ENCODE data around the gene DHX34. TPM values are rescaled to one million over a fixed set of nuclear protein-coding genes. Genes with fewer than 3 reads are reported as not detected.

DHX34 gene
- total RNA-seq, 1 experiment from 2014 or later = 23.0 TPM

- BruUV-seq (replicated peaks) = no TSS peak
These were observed 33.8 kb upstream of the DHX34 start for GRCh38 chr19:47315125-47315821.

GRCh38 chr19:47316513-47316912 lies 32.6 kb upstream of the DHX34 start:
- H3F3A ChIP-seq (ENCODE audit: insufficient read depth, low read depth) = peaks cover 27% of the 10 kb centered on the region; the same call in 1 of the 2 replicates
- H3K27ac ChIP-seq = no peak overlapping the region
- H3K27me3 ChIP-seq (ENCODE audit: insufficient read depth, low read depth) = no peaks in the 10 kb centered on the region
- BruUV-seq (replicated peaks) = no TSS peak
- H3K79me2 ChIP-seq (ENCODE audit: low read depth) = no peaks in the 10 kb centered on the region
- H3K9me2 ChIP-seq (ENCODE audit: insufficient read depth) = no peaks in the 10 kb centered on the region
- H3K4me2 ChIP-seq = no peak overlapping the region
- no peak overlapping the region for H2AFZ ChIP-seq
- no peak for DNase-seq
- intact Hi-C loops (cut with micrococcal nuclease; ENCODE audit: unreplicated experiment) = no loop called here
- H4K20me1 ChIP-seq (ENCODE audit: insufficient read depth) = no peaks in the 10 kb centered on the region
- H3K4me3 ChIP-seq = no peak overlapping the region
- CTCF ChIA-PET = interaction anchor here (0.7 kb wide), 1 partner anchor 221 kb away, joined by 3 read pairs; no protein-coding TSS in a partner anchor
- peaks cover 15% of the 10 kb centered on the region for H3K4me1 ChIP-seq (replicated peaks; ENCODE audit: insufficient read depth)
- POLR2A ChIA-PET (ENCODE audit: unreplicated experiment) = no interaction called here
- no peaks in the 10 kb centered on the region for H3K36me3 ChIP-seq (ENCODE audit: low read depth)
- no peaks in the 10 kb centered on the region for H3K9me3 ChIP-seq (ENCODE audit: insufficient read depth, low read depth)
- TF ChIP-seq EZH2 (IDR thresholded peaks at IDR 0.05; ENCODE audit: low read depth) (no peak), CTCF (conservative IDR thresholded peaks at IDR 0.05) (no peak)

More at GRCh38 chr19:47315125-47315821, 33.8 kb upstream of the DHX34 start:
- DNase-seq = peak; percentile 80 to 98
- Histone ChIP-seq H3K79me2 (ENCODE audit: low read depth) (no peaks in the 10 kb centered on the region), H3F3A (ENCODE audit: insufficient read depth, low read depth) (peaks cover 35% of the 10 kb centered on the region; the same call in 1 of the 2 replicates), H3K4me1 (replicated peaks; ENCODE audit: insufficient read depth) (peaks cover 28% of the 10 kb centered on the region), H2AFZ (no peak overlapping the region), H3K27ac (peak overlapping the region; percentile 70), H3K9me3 (ENCODE audit: insufficient read depth, low read depth) (no peaks in the 10 kb centered on the region), H4K20me1 (ENCODE audit: insufficient read depth) (no peaks in the 10 kb centered on the region), H3K4me3 (no peak overlapping the region), H3K36me3 (ENCODE audit: low read depth) (no peaks in the 10 kb centered on the region), H3K9me2 (ENCODE audit: insufficient read depth) (no peaks in the 10 kb centered on the region), H3K4me2 (peak overlapping the region; percentile 40), H3K27me3 (ENCODE audit: insufficient read depth, low read depth) (no peaks in the 10 kb centered on the region)
- ChIA-PET POLR2A (ENCODE audit: unreplicated experiment) (no interaction called here), CTCF (interaction anchor here (0.6 to 1.4 kb wide), 6 partner anchors 29 to 408 kb away, joined by 3 to 7 read pairs (median 4); partner anchors contain the start of gene DHX34)
- intact Hi-C loops (cut with micrococcal nuclease; ENCODE audit: unreplicated experiment) = no loop called here
- no peak for TF ChIP-seq EZH2 (IDR thresholded peaks at IDR 0.05; ENCODE audit: low read depth)
- TF ChIP-seq CTCF (conservative IDR thresholded peaks at IDR 0.05) = no peak

GRCh38 chr19:47319923-47320871 lies 28.9 kb upstream of the DHX34 start:
- Histone ChIP-seq H3K4me1 (replicated peaks; ENCODE audit: insufficient read depth) (peaks cover 5% of the 10 kb centered on the region), H3K9me3 (ENCODE audit: insufficient read depth, low read depth) (no peaks in the 10 kb centered on the region), H3K4me3 (no peak overlapping the region), H3K9me2 (ENCODE audit: insufficient read depth) (no peaks in the 10 kb centered on the region), H3K27ac (no peak overlapping the region), H3F3A (ENCODE audit: insufficient read depth, low read depth) (0 out of 2 replicates have a peak, but pooled peaks cover under 1% of the 10 kb centered on the region), H3K36me3 (ENCODE audit: low read depth) (no peaks in the 10 kb centered on the region), H2AFZ (no peak overlapping the region), H3K27me3 (ENCODE audit: insufficient read depth, low read depth) (no peaks in the 10 kb centered on the region), H4K20me1 (ENCODE audit: insufficient read depth) (no peaks in the 10 kb centered on the region), H3K4me2 (no peak overlapping the region), H3K79me2 (ENCODE audit: low read depth) (no peaks in the 10 kb centered on the region)
- DNase-seq = no peak
- CTCF ChIA-PET = no interaction called here
- POLR2A ChIA-PET (ENCODE audit: unreplicated experiment) = no interaction called here
- BruUV-seq (replicated peaks) = no TSS peak
- intact Hi-C loops (cut with micrococcal nuclease; ENCODE audit: unreplicated experiment) = no loop called here
- TF ChIP-seq CTCF (conservative IDR thresholded peaks at IDR 0.05) (no peak), EZH2 (IDR thresholded peaks at IDR 0.05; ENCODE audit: low read depth) (no peak)

Data from PC-9 (cell line).